Mononuclear cell (primary cell): ENCODE measurements around the gene NDNF. TPM values are rescaled to one million over a fixed set of nuclear protein-coding genes. Genes with fewer than 3 reads are reported as not detected.

Experiments
- H3K27me3 ChIP-seq: 2 replicates; pipeline ENCODE4 v1.6.0; 2011; ENCODE audit warnings: low read length, control low read depth; ENCODE audit not compliant: insufficient read depth
- H3K4me1 ChIP-seq: 2 replicates; pipeline ENCODE4 v1.5.1; 2011; ENCODE audit warnings: mild to moderate bottlenecking, low read length, control low read depth; ENCODE audit not compliant: insufficient read depth
- H3K4me3 ChIP-seq: 2 replicates; pipeline ENCODE4 v1.5.1; 2011; ENCODE audit warnings: mild to moderate bottlenecking, low read length, moderate library complexity
- H3K9me3 ChIP-seq: 2 replicates; pipeline ENCODE4 v1.5.1; 2011; ENCODE audit warnings: low read depth, mild to moderate bottlenecking, control low read depth, low read length
- total RNA-seq: library from RNA; depleted of rRNA; stranded (reverse); fragments of >200 nt; gene quantifications from one replicate; pipeline ENCODE4 v1.2.3, GENCODE V29; 2012

Gene NDNF
- total RNA-seq, 1 donor, result not detected

DNA sequence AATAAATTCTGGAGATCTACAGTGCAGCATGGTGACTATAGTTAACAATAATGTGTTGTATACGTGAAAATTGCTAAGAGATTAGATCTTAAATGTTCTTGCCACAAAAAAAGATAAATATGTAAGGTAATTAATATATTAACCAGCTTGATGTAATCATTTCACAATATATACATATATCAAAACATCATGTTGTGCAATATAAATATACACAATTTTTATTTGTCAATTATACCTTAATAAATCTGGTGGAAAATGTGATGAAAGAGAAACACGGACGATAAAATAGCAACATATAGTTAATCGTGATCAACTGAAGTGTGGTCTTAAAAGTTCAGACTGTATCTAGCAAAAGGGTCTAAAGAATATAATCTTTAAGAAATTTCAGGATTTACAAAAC is 16.5 kb upstream of the NDNF start:
- H3K4me3 ChIP-seq, result no peak overlapping the region
- peaks cover 4% of the 10 kb centered on the region for H3K4me1 ChIP-seq
- H3K9me3 ChIP-seq, result no peaks in the 10 kb centered on the region
- H3K27me3 ChIP-seq, result peaks cover 10% of the 10 kb centered on the region

- Histone ChIP-seq H3K27me3 (peaks cover 21% of the 10 kb centered on the region), H3K9me3 (no peaks in the 10 kb centered on the region), H3K4me1 (peaks cover 3% of the 10 kb centered on the region), H3K4me3 (no peak overlapping the region)
These were observed 7.0 kb upstream of the NDNF start for GRCh38 chr4:121079376-121079775.

DNA sequence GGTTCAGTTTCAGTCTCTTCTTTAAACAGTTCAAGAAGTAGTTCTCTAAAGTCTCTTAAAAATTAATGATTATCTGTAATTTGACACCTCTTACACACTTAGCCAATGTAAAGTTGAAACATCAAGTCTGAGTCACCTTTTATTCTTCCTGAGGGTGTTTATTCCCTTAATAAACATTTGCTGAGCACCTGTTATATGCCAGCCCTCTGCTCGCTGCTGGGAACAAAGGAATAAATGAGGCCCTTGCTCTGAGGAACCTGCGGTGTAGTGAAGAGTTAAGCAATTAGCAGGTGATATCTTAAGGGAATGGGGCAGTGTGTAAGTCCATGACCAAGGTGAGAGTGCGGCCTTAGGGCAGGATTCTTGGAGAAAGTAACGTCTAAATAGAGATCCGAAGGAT is 5.2 kb upstream of the NDNF start:
- Histone ChIP-seq H3K27me3 (peaks cover 40% of the 10 kb centered on the region), H3K4me1 (peaks cover 9% of the 10 kb centered on the region), H3K4me3 (no peak overlapping the region), H3K9me3 (no peaks in the 10 kb centered on the region)

- peaks cover 47% of the 10 kb centered on the region for H3K27me3 ChIP-seq
- H3K4me3 ChIP-seq, result no peak overlapping the region
- H3K4me1 ChIP-seq, result peaks cover 17% of the 10 kb centered on the region
- H3K9me3 ChIP-seq, result no peaks in the 10 kb centered on the region
These were observed 4.1 kb upstream of the NDNF start for GRCh38 chr4:121076416-121076815.

DNA sequence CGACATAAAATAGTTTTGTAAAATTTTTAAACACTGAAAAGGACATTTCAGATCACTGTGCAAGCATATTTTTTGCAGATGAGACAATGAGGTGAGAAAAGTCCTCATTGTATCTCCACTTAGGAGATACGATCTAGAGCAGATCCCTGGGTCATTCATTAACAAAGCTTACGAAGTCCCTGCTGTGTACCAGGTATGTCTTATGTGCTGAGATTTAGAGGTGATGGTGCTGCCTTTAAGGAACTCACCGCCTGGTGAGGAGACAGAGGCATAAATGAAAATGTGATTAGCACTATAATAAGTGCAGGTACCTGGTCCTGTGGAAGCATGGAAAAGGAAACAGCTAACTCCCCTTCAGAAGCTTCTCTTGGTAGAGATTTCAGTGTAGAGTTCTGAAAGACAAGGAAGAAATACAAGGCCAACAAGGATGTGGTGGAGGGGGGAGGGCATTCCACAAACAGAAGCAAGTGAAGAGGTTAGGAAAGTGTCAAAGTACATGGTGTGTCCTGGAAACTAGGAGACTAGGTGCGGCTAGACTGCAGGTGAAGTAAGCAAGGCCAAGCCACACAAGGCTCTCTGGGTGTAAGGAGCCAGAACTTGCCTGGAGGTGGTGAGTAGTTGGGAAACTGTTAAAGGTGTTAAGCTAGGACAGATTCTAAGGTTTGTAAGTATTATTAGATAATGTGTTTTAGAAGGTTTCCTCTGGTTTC is 1.5 kb upstream of the NDNF start:
- peaks cover 68% of the 10 kb centered on the region for H3K27me3 ChIP-seq
- no peak overlapping the region for H3K4me3 ChIP-seq
- H3K9me3 ChIP-seq, result no peaks in the 10 kb centered on the region
- H3K4me1 ChIP-seq, result peaks cover 26% of the 10 kb centered on the region

- no peaks in the 10 kb centered on the region for H3K9me3 ChIP-seq
- H3K4me3 ChIP-seq, result no peak overlapping the region
- H3K4me1 ChIP-seq, result peaks cover 26% of the 10 kb centered on the region
- H3K27me3 ChIP-seq, result peaks cover 76% of the 10 kb centered on the region
These were observed 685 bp upstream of the NDNF start for GRCh38 chr4:121073004-121073435.

GRCh38 chr4:121071640-121072223 is 603 bp downstream of the NDNF start:
- Histone ChIP-seq H3K4me1 (peaks cover 23% of the 10 kb centered on the region), H3K27me3 (peaks cover 83% of the 10 kb centered on the region), H3K4me3 (peak overlapping the region; percentile 17), H3K9me3 (no peaks in the 10 kb centered on the region)

- Histone ChIP-seq H3K9me3 (no peaks in the 10 kb centered on the region), H3K27me3 (peaks cover 87% of the 10 kb centered on the region), H3K4me1 (peaks cover 23% of the 10 kb centered on the region), H3K4me3 (peak overlapping the region; percentile 5)
These were observed 1.4 kb downstream of the NDNF start for GRCh38 chr4:121070696-121071639.

DNA sequence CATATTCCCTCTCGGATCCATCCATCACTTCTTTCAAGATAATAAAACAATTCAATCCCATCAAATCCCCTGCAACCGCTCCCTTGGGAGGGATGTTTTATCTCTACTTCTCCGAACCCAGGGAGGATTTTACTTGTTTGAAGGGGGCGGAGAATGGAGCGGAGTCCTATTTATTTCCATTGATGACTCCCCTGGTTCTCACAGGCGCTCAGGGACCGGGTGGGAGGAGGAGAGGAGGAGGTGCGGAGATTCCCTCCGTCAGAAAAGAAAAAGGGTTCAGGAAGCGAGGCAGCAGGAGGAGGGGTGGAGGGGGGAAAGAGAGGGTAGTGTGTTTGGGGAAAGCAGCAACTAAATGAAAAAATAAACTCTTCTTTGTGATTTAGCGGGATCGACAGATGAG is 2.1 kb downstream of the NDNF start:
- Histone ChIP-seq H3K4me1 (peaks cover 23% of the 10 kb centered on the region), H3K27me3 (peaks cover 85% of the 10 kb centered on the region), H3K9me3 (no peaks in the 10 kb centered on the region), H3K4me3 (no peak overlapping the region)

- Histone ChIP-seq H3K9me3 (no peaks in the 10 kb centered on the region), H3K27me3 (peaks cover 79% of the 10 kb centered on the region), H3K4me3 (no peak overlapping the region), H3K4me1 (peaks cover 23% of the 10 kb centered on the region)
These were observed 2.9 kb downstream of the NDNF start for GRCh38 chr4:121069430-121069829.

DNA sequence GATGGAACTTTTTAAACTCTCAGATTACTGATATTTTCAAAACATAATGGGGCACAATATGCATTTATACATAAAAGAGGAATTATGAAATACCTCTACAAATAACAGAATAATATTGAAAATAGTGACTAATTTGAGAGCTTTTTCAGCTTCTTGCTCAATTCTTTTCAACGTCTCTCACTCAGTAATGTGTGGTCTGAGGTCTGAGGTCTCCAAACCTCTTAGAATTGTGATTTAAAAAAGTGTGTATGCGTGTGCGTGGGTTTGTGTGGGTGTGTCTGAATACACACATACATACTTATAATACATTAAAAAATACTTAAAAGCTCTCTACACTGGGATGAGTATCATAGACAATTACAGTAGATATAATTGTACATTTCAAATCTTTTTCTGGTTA is 7.9 kb downstream of the NDNF start:
- Histone ChIP-seq H3K4me3 (no peak overlapping the region), H3K27me3 (peaks cover 39% of the 10 kb centered on the region), H3K4me1 (no peaks in the 10 kb centered on the region), H3K9me3 (no peaks in the 10 kb centered on the region)

DNA sequence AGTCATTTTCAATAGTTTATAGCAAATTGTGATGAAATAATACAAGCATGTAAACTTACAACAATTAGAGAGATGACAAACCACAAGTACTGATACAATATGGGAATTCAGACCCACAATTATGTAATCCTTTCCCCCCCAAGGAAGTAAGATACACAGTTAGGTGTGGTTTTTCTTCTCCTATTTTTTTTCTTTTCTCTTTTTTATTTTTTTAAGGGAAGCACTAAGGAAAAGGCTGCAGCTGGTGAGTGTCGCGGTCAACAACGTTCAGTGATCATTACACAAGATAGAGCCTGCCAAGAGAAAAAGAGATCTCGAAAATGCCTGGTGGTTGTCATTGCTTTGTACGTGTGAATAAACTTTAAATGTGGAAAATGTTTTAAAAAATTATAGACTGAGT is 9.8 kb downstream of the NDNF start:
- no peak overlapping the region for H3K4me3 ChIP-seq
- H3K9me3 ChIP-seq, result no peaks in the 10 kb centered on the region
- H3K4me1 ChIP-seq, result no peaks in the 10 kb centered on the region
- H3K27me3 ChIP-seq, result peaks cover 28% of the 10 kb centered on the region

DNA sequence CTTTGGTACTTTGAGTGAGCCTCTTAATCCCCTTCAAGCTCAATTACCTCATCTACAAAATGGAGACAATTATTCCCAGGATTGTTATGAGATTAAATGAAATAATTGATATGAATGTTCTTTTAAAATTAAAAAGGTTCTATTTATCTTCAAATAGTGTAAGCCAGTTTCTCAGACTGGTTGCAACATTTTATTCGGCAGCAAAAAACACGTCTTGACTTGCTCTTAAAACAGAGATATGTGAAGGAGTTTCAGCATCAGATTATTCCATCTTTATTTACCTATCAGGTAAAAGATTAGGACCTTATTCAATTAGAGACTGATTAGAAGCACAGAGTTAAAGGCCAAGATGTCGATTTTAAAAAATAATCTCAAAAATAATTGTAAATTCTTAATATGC is 10.5 kb downstream of the NDNF start:
- Histone ChIP-seq H3K4me3 (no peak overlapping the region), H3K9me3 (no peaks in the 10 kb centered on the region), H3K27me3 (peaks cover 30% of the 10 kb centered on the region), H3K4me1 (no peaks in the 10 kb centered on the region)

DNA sequence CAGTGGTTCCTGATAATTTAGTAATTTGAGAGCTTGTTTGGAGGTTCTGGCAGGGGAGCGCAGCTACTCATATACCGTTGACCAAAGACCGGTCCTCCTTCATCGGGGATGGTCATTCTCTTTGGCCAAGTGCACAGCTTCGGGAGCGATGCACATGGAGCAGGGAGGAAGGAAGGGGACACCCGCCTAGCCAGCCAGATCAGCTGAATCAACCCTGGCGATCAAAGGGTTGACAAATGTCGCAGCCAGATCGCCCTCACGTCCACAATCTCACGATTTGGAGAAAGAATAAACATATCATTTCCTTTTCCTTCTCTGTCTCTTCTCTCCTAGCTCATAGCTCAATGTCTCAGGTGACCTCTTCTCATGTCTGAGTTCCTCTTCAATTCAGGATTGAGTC is 11.1 kb downstream of the NDNF start:
- H3K27me3 ChIP-seq, result peaks cover 24% of the 10 kb centered on the region
- no peaks in the 10 kb centered on the region for H3K4me1 ChIP-seq
- H3K4me3 ChIP-seq, result no peak overlapping the region
- no peaks in the 10 kb centered on the region for H3K9me3 ChIP-seq

DNA sequence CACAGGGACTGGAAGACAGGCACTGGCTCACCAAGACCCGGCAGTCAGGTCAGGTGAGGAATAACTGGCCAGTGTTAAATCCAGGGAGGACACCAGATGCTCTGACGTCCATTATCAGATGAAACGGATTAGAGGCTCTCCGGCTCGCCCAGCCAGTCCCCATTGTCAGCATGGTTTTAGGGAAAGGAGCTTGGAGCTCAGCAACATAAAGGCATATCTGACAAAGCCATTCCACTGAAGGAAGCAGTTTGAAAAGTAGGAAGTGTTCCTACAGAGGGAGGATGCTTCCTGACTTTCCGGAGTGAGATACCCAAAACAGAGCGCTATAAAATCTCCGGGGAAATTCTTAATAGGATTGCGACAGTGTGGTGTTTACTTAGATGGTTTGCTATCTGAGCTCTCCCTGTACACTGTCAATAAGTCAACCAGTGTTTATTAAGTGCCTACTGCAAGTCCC is 14.8 kb downstream of the NDNF start:
- Histone ChIP-seq H3K9me3 (no peaks in the 10 kb centered on the region), H3K4me1 (no peaks in the 10 kb centered on the region), H3K4me3 (no peak overlapping the region), H3K27me3 (peaks cover 13% of the 10 kb centered on the region)
